HL-60 (cell line): ENCODE data around the gene BTBD9.

Experiments used
- DNase-seq, 2 experiments: peaks; one replicate each; pipeline ENCODE4 v3.0.0-alpha.2; 2010 to 2020; ENCODE audit warnings: low read depth in 1 of 2, low spot score in 1 of 2
- H3K27ac ChIP-seq: fragments of 250-450 bp; sonication (Bioruptor Pico); replicated peaks from 2 replicates; pipeline ENCODE4 v1.5.1; 2020; ENCODE audit warnings: mild to moderate bottlenecking, moderate library complexity
- H3K27me3 ChIP-seq: fragments of 250-450 bp; sonication (Bioruptor Pico); 2 replicates; pipeline ENCODE4 v1.5.1; 2021; ENCODE audit warnings: mild to moderate bottlenecking, moderate library complexity; ENCODE audit not compliant: insufficient read depth, poor library complexity, severe bottlenecking
- H3K4me3 ChIP-seq: replicated peaks from 2 replicates; pipeline ENCODE4 v1.5.1; 2011; ENCODE audit warnings: mild to moderate bottlenecking, control low read depth, low read length; ENCODE audit not compliant: insufficient read depth
- GABPA ChIP-seq: IDR thresholded peaks from 2 replicates; pipeline ENCODE4 v1.6.1; 2012; ENCODE audit warnings: low read depth
- POLR2AphosphoS5 ChIP-seq: IDR thresholded peaks from 2 replicates; pipeline ENCODE4 v1.6.1; 2012; ENCODE audit warnings: low read depth
- SPI1 ChIP-seq: IDR thresholded peaks from 2 replicates; pipeline ENCODE4 v1.6.1; 2012; ENCODE audit warnings: low read depth, mild to moderate bottlenecking, borderline replicate concordance
- TF ChIP-seq, protein P1 (sequence below): IDR thresholded peaks from 2 replicates; pipeline ENCODE4 v1.6.1; 2012; ENCODE audit warnings: low read depth; ENCODE audit not compliant: insufficient replicate concordance
- TF ChIP-seq, protein P2 (sequence below): IDR thresholded peaks from one replicate; pipeline ENCODE4 v1.5.1; 2011; ENCODE audit warnings: low read length, control low read depth, inconsistent platforms; ENCODE audit not compliant: insufficient read depth

BTBD9 gene

DNA sequence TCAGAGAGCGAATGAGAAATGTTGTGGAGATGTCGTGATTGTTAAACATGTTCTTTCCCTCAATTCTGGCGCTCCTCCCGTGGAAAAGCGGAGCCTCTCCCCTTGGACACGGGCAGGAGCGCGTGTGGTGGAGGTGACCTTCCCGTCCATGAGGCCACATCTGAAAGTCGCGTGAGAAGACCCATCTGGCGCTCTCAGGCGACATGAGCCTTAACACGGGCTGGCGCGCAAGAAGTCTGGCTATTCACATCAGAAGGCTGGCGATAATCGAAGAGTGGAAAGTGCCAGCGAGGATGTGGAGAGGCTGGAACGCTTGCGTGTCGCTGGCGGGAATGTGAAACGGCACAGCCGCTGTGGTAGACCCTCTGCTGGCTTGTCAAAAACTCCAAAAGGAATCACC is 478.9 kb downstream of the BTBD9 start:
- TF ChIP-seq, protein P1, sequence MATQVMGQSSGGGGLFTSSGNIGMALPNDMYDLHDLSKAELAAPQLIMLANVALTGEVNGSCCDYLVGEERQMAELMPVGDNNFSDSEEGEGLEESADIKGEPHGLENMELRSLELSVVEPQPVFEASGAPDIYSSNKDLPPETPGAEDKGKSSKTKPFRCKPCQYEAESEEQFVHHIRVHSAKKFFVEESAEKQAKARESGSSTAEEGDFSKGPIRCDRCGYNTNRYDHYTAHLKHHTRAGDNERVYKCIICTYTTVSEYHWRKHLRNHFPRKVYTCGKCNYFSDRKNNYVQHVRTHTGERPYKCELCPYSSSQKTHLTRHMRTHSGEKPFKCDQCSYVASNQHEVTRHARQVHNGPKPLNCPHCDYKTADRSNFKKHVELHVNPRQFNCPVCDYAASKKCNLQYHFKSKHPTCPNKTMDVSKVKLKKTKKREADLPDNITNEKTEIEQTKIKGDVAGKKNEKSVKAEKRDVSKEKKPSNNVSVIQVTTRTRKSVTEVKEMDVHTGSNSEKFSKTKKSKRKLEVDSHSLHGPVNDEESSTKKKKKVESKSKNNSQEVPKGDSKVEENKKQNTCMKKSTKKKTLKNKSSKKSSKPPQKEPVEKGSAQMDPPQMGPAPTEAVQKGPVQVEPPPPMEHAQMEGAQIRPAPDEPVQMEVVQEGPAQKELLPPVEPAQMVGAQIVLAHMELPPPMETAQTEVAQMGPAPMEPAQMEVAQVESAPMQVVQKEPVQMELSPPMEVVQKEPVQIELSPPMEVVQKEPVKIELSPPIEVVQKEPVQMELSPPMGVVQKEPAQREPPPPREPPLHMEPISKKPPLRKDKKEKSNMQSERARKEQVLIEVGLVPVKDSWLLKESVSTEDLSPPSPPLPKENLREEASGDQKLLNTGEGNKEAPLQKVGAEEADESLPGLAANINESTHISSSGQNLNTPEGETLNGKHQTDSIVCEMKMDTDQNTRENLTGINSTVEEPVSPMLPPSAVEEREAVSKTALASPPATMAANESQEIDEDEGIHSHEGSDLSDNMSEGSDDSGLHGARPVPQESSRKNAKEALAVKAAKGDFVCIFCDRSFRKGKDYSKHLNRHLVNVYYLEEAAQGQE, result no peak
- TF ChIP-seq POLR2AphosphoS5 (no peak), GABPA (no peak), SPI1 (no peak)
- TF ChIP-seq, protein P2, sequence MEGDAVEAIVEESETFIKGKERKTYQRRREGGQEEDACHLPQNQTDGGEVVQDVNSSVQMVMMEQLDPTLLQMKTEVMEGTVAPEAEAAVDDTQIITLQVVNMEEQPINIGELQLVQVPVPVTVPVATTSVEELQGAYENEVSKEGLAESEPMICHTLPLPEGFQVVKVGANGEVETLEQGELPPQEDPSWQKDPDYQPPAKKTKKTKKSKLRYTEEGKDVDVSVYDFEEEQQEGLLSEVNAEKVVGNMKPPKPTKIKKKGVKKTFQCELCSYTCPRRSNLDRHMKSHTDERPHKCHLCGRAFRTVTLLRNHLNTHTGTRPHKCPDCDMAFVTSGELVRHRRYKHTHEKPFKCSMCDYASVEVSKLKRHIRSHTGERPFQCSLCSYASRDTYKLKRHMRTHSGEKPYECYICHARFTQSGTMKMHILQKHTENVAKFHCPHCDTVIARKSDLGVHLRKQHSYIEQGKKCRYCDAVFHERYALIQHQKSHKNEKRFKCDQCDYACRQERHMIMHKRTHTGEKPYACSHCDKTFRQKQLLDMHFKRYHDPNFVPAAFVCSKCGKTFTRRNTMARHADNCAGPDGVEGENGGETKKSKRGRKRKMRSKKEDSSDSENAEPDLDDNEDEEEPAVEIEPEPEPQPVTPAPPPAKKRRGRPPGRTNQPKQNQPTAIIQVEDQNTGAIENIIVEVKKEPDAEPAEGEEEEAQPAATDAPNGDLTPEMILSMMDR, result no peak
- Histone ChIP-seq H3K4me3 (no peak overlapping the region), H3K27ac (no peak overlapping the region), H3K27me3 (no peaks in the 10 kb centered on the region)
- no peak for DNase-seq

DNA sequence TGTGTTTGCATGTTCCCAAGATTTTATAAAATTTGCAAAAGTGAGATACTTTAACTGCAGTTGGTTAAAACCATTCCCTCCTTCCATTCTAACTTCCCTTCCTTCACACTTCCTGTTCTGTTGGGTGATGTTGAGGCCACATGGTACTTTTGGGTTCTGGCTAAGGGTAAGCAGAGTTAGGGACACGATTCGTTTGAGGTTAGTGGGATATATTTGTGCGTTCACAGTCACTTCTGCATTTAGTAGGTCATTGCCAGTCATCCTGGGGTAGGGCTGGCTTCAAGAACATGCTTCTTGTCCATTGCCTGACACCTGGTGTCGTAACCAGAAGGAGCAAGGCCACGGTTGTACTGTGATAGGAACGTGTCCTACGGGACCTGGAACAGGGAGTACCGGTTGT is 480.1 kb downstream of the BTBD9 start:
- Histone ChIP-seq H3K27me3 (no peaks in the 10 kb centered on the region), H3K27ac (no peak overlapping the region), H3K4me3 (no peak overlapping the region)
- TF ChIP-seq SPI1, result peak; percentile 67; the same call in 1 of the 2 replicates
- TF ChIP-seq, protein P2, result no peak
- DNase-seq, result peak in 1 of 2 experiments; percentile 45

DNA sequence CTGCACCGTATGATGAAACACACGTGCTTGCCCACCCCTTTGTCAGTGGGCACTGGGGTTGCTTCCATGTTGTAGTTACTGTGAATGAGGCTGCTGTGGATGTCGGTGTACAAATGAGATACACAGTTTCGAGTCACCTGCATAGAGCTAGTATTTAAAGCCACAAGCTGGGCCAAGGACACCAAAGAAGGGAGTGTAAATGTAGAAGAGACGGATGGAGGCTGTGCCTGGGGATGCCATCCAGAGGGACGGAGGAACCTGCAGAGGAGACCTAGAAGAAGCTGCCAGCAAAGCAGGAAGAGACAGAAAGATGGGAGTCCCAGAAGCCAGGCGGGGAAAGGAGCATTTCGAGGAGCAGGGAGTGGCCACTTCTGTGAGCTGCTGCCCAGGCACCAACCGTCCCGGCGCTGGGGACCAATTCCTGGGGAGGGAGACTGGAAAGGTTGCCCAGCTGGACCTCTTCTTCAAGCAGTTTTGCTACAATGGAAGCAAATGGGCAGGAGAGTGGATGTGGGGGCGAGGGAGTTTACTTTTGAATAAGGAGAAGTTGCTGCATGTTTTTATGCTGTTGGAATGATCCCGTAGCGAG is 480.9 kb downstream of the BTBD9 start:
- no peak overlapping the region for H3K4me3 ChIP-seq
- H3K27ac ChIP-seq, result no peak overlapping the region
- H3K27me3 ChIP-seq, result no peaks in the 10 kb centered on the region
- TF ChIP-seq POLR2AphosphoS5 (no peak), SPI1 (no peak), GABPA (no peak)
- TF ChIP-seq, protein P2, result no peak
- TF ChIP-seq, protein P1, result no peak
- DNase-seq, result no peak

DNA sequence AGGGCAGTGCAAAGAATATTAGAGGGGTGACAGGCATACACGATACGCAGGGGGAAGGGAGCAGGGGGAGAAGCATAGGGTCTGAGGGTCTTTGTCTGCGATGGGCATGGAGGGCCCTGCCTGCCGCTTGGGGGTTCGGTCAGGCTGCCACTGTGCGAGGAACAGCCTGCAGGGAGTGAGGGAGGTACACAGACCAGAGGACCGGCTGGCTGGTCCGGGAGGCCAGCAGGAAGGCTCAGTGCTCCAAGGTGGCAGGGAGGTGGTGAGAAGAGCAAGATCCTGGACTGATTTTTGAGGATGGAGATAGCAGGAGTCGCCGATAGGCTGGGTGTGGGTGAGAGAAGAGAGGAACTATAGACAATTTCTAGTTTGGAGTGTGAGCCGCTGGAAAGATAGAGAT is 481.8 kb downstream of the BTBD9 start:
- no peak for TF ChIP-seq POLR2AphosphoS5
- TF ChIP-seq, protein P1, result no peak
- TF ChIP-seq, protein P2, result no peak
- no peak for TF ChIP-seq GABPA
- no peak for TF ChIP-seq SPI1
- no peak overlapping the region for H3K4me3 ChIP-seq
- no peak overlapping the region for H3K27ac ChIP-seq
- no peaks in the 10 kb centered on the region for H3K27me3 ChIP-seq
- DNase-seq, result no peak
